SK-N-DZ (cell line): ENCODE results near the gene AP5Z1.
"Not testable (repeated sequence)": the region's sequence is repeated elsewhere in the genome, so short reads cannot be mapped to it uniquely, and the experiment has no call there.

ENCODE experiments used
- DNase-seq: peaks from one replicate; pipeline ENCODE4 v3.0.0-alpha.2; 2015; ENCODE audit warnings: low spot score

AP5Z1 gene

DNA sequence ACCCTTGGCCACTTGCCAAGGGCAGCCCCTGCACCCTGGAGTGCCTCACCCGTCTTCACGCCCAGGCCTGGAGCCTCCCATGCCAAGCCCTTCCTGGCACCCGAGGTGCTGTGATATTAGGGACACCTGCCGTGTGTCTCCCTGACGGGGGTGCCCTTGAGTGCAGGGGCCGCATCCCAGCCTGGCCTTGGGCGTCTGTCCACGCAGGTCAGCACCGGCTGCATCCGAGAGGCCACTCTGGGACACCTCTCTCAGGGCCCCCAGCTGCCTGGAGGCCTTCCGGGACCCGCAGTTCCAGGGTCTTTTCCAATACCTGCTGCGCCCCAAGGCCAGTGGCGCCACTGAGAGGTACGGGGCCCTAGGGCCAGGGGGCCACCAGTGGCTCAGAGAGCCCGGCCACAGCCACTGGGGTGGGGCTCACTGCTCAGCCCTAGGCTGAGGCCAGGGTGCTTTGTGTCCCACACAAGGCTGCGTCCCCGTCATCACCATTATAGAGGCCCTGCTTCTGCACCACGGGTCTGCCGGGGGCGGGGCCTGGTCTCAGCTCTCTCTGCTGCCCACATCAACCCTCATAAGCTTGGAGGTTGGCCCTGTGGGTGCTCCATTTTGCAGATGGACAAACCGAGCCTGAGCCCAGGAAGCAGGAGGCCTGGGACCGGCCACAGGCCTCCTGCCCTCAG is 12.7 kb downstream of the AP5Z1 start:
- DNase-seq: no peak

DNA sequence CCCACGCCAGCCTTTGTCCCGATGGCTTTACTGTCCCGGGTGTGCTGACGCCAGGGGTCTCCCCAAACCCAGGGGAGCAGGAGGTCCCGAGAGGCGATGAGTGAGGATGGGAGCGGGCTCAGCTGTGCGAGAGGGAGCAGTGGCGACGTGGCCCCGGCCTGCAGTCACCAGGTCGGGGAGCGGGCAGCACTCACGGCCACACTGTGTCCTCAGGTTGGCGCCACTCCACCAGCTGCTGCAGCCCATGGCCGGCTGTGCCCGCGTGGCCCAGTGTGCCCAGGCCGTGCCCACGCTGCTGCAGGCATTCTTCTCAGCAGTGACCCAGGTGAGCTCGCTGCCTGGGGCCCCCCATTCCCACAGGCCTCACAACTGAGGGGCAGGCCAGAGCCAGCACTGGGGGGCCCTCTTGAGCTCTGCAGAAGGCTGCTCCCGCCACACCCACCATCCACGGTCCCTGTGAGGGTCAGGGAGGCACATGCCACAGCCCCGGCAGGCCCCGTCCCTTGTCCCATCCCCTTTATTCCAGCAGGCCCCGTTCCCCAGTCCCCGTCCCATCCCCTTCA is 13.3 kb downstream of the AP5Z1 start:
- no peak for DNase-seq

DNA sequence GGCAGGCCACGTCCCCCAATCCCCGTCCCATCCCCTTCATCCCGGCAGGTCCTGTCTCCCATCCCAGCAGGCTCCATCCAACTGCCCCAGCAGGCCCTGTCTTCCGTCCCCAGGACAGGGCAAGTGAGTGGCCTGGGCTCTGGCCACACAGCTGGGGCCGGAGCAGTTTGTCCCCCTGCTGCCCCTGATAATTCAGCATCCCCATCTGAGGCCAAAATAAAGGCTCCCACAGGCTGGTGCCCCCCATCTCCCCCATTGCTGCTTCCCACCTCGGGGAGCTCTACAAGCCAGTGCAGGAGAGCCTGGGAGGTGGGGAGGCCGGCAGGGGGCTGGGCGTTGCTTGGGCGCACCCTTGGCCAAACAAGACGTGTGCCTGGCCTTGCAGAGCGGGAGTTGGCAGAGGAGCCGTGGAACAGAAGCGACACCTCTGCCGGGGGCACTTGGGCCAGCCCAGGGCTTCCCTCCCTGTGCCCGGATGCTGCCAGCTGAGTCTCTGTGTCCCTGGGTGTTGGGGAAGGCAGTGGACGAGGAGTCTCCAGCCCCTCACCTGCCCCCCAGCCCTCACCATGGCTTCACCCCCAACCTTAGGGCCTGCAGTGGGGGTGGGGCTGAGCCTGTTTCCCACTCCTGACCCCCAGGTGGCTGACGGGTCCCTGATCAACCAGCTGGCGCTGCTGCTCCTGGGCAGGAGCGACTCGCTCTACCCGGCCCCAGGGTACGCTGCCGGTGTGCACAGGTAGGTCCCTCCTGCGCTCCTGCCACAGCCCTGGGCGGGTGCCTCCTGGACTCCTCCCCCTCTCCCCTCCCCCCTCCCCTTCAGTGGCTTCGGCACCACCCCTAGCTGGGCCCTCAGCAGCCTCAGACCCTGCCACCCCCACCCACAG is 14.0 kb downstream of the AP5Z1 start:
- no peak for DNase-seq

DNA sequence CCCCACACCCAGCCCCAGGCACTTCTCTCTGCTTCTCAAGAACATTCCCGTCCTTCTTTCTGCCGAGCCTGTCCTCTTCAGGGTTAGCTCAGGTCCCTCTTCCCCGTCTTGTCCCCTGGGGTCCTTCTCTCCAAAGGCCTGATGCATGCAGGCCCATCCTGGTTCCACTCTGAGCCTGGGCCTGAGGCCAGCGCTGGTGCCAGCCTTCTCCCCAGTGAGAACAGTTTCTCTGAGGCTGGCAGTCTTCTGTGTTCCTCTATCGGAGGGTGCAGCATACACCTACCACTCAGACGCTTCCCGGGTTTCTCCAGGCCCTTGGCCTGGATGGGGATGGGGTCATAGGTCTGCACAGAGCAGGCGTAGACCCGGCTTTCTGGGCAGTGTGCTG is 14.6 kb downstream of the AP5Z1 start:
- no peak for DNase-seq

DNA sequence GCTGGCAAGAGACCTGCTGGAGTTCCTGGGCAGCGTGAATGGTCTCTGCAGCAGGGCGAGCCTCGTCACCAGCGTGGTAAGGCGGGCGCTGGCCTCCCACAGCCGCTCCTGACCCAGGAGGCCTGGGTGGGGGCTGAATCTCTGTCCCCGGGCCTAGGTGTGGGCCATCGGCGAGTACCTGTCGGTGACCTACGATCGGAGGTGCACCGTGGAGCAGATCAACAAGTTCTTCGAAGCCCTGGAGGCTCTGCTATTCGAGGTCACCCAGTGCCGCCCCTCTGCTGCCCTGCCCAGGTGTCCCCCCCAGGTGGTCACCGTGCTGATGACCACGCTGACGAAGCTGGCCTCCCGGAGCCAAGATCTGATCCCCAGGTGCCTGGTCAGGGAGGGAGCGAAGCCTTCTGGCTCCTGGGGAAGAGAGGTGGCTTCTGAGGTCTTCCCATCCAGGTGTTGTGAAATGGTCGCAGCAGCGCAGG is 15.1 kb downstream of the AP5Z1 start:
- no peak for DNase-seq

DNA sequence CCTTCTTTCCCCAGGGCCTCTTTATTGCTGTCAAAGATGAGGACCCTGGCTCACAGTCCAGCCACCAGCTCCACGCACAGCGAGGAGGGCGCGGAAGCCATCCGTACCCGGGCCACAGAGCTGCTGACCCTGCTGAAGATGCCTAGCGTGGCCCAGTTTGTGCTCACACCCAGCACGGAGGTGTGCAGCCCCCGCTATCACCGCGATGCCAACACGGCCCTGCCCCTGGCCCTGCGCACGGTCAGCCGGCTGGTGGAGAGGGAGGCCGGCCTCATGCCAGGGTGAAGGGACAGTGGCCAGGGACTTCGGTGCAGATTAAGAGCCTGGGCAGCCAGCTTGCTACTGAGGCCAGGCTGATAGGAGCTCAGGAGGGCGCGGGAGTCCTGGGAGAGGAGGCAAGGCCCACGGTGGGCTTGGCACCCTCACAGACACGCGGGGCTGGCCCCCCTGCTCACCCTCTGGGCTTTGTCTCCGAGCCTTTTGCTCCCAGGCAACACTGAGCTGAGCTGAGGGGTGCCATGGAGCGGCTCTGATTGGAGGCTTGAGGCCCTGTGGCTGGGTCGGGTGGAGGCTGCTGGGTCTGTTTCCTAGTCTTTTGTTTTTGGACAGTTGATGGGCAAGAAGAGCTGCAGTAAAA is 15.8 kb downstream of the AP5Z1 start:
- no peak for DNase-seq

DNA sequence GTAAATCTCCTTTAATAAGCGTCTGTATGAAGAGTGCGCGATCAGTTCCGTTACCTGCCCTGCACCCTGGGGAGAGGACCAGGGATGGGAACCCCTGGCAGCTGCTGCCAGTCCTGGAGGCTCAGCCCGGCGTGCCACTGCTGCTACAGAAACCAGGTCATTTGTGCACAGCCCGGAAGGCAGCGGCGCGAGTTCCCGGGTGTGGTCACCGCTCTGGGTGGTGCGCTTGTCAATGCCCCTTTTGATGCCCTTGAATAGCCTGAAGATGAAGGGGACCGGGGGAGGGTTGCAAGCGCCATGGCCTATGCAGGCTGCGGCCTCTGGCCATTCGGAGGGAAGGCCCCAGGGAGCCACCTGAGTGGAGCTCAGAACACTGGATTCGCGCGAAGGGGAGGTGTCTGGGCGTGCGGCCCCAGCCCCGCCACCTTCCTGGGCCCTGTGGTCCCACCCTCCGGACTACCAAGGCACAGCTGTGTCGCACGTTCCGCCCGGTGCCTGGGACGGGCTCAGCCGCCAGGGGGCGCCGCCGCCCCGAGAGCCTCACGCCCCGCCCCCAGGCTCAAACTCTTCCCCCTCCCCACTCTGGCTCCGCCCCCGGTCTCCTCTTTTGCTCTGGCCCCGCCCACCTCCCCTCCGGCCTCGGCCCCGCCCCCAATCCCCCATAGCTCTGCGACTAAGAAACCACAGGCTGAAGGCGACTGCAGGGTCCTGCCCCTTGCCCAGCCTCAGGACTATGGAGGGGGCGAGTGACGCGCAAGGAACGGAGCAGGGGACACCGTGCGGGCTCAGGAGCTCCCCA is 16.5 kb downstream of the AP5Z1 start:
- no peak for DNase-seq

DNA sequence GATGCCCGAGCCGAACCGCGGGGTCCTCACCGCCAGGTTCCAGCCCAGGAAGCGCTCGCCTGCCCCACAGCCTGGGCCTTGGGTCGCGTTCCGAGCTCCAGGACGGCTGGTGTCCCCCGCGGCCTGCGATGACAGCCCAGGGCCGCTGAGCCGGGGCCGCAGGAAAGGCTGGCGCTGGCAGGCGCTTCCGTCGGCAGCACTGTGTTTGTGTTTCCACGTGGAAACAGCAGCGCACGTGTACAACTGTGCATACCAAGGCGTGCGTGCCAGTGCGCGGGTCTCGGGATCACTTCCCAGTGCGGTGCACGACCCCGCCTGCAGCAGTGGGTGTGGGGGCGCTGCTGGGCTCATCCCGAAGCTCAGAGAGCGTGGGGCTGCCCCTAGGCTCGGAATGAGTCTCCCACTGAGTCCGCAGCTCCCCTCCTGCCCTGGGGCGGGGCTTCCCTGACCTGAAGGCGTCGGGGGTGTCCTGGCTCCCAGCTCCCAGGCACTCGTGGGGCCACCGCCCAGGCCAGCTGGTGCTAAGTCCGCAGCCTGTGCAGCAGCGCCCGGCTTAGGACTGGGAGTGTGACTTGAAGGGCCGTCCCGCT is 17.2 kb downstream of the AP5Z1 start:
- no peak for DNase-seq

DNA sequence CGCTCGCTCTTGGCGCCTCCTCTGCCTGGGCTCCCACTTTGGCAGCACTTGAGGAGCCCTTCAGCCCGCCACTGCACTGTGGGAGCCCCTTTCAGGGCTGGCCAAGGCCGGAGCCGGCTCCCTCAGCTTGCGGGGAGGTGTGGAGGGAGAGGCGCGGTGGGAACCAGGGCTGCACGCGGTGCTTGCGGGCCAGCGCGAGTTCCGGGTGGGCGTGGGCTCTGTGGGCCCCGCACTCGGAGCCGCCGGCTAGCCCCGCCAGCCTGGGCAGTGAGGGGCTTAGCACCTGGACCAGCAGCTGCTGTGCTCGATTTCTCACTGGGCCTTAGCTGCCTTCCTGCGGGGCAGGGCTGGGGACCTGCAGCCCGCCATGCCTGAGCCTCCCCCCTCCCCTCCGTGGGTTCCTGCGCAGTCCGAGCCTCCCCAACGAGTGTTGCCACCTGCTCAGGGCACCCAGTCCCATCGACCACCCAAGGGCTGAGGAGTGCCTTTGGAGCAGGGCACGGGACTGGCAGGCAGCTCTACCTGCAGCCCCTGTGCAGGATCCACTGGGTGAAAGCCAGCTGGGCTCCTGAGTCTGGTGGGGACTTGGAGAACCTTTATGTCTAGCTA is 18.1 kb downstream of the AP5Z1 start:
- DNase-seq: not testable (repeated sequence)

DNA sequence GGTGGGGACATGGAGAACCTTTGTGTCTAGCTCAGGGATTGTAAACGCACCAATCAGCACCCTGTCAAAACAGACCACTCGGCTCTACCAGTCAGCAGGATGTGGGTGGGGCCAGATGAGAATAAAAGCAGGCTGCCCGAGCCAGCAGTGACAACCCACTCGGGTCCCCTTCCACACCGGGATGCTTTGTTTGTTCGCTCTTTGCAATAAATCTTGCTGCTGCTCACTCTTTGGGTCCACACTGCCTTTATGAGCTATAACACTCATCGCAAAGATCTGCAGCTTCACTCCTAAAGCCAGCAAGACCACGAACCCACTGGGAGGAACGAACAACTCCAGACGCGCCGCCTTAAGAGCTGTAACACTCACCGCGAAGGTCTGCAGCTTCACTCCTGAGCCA is 18.7 kb downstream of the AP5Z1 start:
- DNase-seq: not testable (repeated sequence)

DNA sequence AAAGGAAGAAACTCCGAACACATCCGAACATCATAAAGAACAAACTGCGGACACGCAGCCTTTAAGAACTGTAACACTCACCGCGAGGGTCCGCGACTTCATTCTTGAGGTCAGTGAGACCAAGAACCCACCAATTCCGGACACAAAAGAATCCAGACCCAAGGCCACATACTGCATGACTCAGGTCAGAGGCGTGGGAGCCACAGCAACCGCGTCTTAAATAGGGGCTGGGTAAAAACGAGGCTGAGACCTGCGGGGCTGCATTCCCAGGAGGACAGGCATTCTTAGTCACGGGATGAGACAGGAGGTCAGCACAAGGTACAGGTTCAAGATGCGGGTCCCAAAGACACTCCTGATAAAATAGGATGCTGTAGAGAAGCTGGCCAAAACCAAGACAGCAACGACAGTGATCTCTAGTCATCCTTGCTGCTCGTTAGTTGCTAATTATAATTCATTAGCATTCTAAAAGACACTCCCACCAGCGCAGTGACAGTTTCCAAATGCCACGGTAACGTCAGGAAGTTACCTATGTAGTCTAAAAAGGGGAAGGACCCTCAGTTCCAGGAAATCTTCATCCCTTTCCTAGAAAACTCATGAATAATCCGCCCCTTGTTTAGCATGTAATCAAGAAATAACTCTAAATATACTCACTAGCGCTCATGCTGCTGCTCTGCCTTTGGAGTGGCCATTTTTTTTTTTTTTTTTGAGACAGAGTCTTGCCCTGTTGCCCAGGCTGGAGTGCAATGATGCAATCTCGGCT is 19.3 kb downstream of the AP5Z1 start:
- DNase-seq: no peak

DNA sequence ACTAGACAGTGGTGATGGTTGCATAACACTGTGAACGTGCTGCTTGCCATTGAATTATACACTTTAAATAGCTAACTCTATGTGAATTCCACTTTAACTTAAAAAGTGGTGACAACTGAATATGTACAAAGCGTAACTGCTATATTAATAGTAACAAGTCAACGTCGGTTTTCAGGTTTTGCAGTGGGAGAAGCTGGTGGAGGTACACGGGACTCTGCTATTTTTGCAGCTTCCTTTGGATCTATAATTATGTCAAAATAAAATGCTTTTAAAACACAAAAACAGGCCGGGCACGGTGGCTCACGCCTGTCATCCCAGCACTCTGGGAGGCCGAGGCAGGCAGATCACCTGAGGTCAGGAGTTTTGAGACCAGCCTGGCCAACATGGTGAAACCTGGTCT is 21.0 kb downstream of the AP5Z1 start:
- no peak for DNase-seq

DNA sequence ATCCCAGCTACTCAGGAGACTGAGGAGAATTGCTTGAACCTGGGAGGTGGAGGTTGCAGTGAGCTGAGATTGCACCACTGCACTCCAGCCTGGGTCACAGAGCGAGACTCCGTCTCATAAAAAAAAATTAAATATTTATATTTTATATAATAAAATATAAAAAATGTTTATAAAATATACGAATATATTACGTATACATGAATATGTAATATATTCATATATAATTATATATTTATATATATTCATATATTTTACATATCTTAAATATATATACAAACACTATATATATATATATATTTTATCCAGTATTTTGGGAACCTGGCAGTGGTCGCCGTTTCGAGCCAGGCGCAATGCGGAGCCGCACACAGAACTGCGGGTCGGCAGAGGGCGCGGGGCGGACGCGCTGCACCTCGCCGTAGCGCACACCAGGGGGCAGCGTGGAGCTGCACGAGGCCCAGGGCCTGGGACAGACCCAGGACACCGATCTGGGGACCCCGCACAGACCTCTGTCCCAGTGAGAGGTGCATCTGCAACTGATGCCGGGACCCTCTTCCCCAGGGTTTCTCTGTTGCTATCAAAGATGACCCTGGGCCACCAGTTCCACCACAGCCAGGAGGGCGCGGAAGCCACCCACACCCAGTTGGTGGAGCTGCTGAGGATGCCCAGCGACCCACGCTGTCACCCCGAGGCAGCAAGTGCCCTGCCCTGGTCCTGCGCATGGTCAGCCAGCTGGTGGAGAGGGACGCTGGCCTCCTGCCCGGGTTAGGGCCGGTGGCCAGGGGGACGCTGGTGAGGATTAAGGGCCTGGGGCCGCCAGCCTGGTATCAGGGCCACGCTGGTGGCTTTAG is 22.7 kb downstream of the AP5Z1 start:
- no peak for DNase-seq

DNA sequence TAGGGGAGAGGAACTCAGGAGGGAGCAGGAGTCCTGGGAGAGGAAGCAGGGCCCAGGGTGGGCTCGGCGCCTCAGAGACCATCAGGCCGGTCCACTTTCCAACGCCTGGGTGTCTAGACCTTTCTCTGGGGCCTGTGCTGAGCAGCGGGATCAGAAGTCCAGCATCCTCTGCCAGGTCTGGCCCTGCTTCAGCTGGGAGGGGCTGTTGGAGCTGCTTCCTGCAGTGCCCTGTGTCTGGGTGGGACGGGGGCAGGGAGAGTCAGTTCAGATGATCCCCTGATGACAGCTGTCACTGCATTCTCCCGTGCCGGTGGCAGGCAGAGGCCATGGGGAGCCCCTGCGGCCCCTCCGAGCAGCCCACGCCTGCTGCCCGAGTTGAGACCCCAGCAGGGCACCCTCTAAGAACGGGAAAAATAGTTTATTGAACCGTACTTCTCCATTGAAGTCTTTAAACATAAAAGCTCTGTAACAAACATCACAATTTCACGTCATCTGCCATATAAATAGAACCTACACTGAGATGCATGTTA is 23.3 kb downstream of the AP5Z1 start:
- DNase-seq: no peak

DNA sequence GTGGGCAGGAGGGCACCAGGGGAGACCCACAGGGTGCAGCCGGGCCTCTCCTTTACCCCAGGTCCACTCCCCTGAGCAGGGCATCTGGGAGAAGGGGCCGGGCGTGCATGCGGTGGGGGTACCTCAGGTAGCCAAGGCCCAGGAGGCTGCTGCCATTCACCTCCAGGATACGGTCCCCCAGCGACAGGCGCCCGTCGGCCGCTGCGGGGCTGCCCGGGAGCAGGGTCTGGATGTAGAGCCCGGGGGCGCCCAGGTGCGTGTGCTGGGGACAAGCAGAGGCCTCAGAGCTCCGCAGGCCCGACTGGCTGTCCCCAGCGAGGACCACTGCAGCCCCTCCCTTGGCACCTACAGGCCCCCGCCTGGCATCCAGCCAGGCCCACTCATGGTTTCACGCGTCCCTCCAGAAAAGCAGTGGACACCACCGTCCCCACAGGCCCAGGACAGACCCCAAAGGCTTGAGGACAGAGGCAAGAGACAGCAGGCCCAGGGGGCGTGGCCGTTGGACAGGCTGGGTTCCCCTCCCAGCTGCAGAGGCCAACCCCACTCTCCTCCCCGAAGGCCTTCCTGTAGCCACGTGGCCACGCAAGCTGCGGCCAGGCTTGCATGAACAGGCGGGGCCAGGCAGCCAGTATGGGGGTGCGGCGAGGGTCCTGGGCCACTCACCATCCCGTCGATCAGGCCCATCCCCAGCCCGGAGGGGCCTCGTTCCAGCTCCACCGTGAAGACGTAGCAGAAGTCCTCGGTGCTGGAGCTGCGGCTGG is 24.3 kb downstream of the AP5Z1 start:
- peak; percentile 28 for DNase-seq

DNA sequence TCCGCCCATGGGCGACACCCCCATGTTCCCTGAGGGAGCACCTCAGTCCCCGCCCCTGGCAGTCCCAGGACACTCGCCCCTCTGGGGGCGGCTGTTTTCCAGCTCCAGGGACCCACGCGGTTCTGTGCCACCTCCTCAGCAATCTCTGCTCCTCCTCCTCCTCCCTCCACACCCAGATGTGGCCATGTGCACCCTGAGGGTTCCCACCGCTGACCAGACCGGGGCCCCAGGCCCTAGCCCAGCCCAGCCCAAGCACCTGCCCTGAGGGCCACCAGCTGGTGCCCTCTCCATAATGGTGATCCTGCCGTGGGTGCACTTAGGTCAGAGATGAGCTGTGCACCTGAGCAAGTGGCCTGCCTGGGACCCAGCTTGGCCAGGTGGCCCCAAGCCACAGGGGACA is 25.1 kb downstream of the AP5Z1 start:
- no peak for DNase-seq

DNA sequence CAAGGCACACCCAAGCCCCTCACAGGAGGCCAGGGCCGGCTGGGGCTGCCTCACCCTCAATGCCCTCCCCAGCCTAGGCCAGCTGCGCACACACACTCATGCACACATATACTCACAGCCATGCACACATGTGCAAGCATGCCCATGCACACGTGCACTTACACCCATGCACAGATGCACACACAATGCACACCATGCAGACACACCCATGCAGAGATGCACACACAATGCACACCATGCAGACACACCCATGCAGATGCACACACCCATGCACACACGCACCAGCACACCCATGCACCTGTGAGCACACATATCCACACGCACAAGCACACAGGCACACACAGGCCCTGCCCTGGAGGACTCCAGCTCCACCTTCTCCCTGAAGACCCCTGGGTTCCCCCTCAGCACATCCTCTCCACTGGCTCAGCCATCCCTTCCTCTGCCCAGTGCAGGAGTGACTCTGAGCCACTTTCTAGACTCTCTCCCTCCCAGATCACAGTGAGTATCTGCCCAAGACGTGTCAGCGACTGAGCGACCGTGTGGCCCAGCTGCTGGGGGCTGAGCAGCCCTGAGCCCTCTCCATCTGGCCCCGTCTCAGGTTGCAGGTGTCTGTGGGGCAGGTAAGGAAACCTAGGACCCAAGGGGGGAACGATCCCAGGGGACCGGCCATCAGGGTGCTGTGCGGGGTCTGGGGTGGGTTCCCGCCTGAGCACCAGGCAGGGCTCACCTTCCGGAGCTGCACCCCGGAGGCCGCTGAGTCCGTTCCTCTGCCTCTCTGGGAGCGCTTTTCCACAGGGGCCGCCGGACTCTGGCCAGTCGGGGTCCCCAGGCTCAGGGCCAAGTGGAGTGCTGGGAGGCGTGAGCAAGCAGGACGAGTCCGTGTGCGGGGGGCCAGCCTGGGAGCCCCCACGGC is 25.8 kb downstream of the AP5Z1 start:
- DNase-seq: no peak
